ENCODE results near the gene FHL2. TPM values are rescaled to one million over a fixed set of nuclear protein-coding genes. Genes with fewer than 3 reads are reported as not detected.

FHL2 gene, protein sequence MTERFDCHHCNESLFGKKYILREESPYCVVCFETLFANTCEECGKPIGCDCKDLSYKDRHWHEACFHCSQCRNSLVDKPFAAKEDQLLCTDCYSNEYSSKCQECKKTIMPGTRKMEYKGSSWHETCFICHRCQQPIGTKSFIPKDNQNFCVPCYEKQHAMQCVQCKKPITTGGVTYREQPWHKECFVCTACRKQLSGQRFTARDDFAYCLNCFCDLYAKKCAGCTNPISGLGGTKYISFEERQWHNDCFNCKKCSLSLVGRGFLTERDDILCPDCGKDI
- 42.0 and 47.4 TPM in 2 replicates for total RNA-seq
- polyA plus RNA-seq (2012), result 230 TPM

DNA sequence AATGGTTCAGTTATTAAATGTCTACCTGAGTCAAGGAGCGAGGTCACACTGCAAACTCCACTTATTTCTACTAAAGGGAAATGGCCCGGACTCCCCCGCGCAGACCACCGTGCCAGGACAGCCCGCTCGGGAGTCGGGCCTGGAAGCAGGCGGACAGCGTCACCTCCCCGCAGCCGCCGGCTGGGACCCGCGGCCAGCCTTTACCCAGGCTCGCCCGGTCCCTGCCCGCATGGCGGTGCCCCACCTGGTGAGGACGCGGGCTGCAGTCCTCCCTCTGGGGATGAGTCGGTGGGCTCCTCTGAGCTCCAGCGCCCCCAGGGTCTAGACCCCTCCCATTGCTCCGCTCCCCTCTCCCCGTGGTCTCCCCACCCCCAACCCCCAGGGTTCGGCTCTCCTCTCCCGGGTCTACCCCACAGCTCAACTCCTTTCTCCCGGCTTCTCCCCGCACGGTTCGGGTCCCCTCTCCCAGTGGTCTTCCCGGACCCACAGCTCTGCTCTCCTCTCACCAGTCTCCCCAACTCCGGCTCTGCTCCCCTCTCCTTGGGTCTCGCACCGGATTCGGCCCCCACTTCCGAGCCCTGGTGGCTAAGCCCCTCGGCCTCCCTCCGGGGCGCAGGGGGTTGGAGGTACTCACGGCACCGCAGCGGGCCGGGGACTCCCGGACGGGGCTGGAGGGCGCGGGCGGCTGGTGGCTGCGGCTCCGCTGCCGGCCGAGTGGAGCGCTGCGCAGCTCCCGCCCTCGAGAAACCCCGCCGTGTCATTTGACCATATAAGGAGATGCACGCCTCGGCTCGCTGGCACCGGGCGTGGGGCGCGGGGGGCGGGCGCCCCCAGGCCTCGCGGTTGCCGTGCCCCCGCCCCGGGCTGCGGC, at the start of gene FHL2:
TSS of gene FHL2 (minus strand) at position 716 of the 871 bp plus-strand sequence. CDS start 12,535 bp downstream, outside the sequence.
- peak; percentile 81 for DNase-seq (ENCODE audit: low read depth)

DNA sequence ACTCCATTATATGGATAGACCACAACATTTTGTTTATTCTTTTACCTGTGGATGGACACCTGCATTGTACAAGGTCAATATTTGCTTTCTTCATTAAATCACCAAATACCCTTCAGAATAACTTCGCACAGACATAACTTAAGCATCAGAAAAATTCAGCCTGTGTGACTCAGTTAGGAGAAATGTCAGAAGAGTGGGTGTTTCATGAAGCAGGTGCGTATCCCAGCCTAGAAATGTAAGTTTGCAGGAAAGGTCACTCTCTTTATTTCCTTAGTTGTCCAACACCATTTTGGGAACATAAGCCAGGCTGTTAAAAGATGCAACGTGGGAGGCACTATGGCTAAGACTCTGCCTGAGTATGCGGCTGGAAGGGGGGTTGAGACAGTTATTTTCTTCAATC, 48.6 kb upstream of the FHL2 start:
- no peak for DNase-seq (ENCODE audit: low read depth)

DNA sequence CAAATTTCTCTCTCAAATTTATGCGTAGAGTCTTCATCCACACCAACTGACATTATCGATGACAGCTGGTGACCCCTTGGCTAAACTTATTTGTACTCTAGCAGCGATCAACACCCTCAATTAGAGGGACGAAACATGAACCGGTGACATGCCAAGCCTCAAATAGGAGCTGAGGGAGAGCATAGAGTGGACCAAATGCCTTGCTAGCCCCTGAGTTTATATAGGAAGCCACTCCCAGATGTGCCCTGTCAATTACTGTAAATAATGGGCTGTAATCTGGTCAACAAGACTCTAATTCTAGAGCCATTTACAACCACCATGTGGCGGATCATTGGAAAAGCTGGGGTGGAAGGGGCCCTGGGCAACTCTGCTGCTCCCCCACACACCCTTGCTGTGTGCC, 47.6 kb upstream of the FHL2 start:
- no peak for DNase-seq (ENCODE audit: low read depth)

DNA sequence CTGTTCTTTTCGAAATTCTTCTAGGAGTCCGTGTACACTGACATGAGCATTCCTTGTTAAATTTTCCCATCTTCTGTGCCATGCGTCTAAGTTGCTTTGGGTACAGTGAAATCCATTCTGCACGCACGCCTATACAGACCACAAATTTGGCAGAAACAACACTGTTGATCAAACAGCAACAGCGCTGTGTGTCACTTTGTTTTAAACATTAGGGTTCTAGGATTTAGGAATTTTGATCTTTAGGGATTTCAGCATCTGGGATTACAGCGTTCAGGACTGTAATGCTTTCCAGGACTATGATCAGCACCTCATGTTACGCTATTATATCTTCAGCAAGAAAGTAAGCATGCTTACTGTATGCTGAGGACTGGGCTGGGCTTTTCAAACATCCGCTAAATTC, 47.1 kb upstream of the FHL2 start:
- DNase-seq (ENCODE audit: low read depth), result no peak

DNA sequence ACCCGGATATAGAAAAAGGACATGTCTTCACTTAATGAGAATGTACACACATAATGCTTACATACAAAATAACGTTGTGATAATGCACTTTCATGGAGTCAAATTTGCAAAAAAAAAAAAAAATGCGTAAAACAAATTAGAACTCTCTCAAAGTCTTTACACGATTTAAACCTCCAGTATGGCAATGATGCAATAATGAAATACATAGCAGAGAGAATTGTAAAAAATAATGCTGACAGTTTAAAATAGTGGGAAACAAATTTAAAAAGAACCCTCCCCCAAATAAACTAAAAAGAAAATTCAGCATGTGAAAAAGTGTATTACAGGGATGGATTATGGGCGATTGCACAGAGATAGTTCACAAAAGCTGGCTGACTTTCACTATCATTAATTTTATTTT, 46.6 kb upstream of the FHL2 start:
- no peak for DNase-seq (ENCODE audit: low read depth)

DNA sequence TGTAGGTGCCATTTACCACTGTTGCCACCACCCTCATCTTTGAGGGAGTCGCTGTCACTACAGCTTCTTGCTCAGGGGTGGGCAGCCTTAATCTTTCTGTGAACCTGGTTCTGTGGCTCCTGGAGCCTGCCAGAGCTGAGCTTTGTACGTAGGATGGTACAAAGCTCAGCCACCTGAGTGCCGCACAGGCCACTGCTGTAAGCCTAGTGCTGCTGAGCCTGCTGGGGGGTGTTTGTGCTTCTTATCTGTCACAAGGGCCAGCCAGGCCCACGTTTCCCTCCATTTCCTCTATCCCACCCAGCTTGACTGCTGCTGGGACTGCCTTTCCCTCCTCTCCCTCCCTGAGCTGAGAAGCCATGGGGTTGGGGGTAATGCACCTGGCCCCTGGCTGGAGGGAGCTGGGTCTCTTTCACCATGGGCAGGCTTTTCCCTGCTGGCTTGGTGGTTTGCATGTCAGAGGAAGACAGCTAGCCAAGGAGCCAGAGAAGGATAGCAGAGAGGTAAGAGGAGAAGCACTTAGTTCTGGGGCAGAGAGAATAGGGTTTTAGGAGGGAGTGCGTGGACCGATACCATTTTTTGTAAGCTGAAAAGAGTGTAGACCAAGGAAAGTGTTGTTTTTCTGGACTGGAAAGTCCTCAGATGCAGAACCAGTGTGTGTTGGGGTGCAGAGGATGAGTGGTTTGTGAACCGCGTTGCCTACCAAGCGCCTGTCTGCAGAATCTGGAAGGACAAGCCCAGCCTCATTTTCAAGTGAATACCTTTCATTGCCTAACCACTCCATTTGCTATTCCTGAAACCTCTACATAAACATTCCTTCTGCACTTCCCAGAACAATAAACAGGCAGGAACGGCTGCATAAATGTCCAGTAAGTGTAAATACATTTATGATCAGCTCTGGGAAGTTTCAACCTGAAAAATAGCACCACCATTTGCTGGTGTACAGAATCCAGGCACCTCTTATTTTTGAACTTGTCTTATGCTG, 45.1 kb upstream of the FHL2 start:
- no peak for DNase-seq (ENCODE audit: low read depth)

DNA sequence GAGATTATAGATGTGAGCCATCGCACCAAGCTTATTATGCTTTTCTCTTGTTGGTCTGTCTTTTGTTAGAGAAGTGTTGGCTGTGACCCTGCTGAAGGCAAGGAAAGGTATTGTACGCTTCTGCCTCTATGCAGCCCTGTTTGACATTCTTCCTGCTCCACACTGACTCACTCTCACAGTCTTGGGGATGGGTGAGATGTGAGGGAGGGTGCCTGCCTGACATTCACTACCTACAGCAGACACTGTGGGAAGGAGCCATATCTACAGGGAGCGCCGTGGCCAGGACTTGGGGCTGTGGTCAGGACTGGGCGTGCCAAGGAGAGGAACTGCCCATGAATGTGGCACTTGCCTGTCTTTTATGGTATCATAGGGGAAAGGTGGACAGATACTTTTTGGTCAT, 43.9 kb upstream of the FHL2 start:
- peak; percentile 35 for DNase-seq (ENCODE audit: low read depth)

DNA sequence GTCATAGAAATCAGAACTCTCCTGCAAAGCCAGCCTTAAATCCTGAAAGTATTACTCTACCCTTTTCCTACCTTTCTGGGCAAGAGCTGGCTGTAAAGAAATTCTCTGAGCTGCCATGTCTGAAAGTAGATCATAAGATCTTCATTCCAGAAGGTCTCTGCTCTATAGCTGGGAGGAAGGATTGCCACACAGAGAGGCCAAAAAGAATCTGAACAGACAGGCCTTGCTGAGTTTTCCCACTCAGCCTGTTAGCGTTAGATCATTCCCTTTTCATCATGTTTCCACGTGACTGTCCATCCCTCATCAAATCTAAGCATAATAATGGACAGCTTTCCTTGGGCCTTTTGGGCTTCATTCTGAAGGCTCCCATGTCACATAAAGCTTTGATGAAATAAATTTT, 43.2 kb upstream of the FHL2 start:
- DNase-seq (ENCODE audit: low read depth), result no peak

DNA sequence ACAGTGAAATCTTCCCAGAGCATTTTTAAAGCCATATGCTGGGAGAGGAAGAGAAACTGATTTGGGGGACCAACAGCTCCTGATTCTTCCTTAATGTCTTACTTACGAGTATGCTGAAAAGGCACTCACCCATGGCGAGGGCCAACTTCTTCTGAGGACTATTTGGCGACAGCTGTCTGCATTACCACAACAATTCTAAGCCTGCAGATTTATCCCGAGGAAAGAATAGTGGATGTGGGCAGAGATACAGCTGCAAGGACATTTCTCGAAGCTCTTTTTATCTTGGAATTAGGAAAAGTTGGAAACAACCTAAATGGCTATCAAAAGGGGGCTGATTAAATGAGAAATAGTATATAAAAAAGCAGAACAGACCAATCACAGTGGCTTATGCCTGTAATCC, 40.3 kb upstream of the FHL2 start:
- peak; percentile 93 for DNase-seq (ENCODE audit: low read depth)

DNA sequence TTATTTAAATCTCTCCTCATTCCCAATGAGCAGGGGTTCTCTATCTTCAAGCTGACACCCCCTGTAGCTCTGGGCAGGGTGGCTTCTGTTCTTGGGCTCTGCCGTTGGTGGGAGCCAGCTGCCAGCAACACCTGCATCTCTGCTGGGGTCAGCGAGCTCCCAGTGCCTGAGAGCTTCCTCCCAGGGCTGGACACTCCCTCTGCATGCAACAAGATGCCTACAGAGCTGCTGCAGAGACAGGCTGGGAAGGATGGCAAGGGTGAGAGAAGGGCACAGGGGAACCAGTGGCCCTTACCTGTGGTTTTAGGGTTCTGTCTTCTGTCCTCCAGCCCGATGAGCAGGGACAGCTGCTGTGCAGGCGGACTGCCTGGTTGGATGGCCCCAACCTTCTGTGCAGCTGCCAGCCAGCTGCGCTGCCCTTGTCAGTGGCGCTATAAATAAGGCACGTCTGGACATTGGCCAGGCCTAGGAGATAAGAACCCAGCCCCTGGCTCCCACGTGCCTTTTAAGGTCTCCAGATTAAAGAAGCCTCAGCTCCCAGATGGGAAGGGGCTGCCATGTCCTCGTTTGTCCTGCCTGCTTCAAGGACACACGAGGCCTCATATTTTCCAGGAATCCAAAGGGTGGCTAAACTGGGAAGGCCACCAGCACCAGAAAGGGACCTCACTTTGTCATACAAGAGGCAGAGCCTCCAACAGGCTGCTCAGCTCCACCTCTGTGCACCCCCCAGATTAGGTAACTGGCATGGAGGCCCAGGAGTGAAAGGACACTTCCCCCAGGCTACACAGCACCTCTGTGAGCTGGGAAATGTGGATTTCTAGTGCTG, 39.5 kb upstream of the FHL2 start:
- peak; percentile 99 for DNase-seq (ENCODE audit: low read depth)

DNA sequence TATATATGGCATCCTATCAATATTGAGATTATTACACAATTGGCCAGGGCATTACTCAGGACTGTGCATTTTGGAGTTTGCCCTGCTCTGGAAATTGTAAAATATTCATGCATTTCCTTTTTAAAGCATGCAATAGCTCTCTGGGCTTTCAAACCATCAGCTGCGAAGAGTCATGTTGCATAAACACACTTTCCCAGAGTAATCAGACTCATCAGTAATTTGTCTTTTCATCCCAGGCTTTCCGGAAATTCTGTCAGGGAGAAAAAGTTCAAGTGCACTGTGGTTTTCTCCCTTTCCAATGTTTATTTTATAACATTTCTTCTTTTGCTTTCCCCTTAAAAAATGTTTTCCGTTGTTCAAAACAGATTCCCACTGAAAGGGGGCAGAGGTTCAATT, 38.9 kb upstream of the FHL2 start:
- peak; percentile 72 for DNase-seq (ENCODE audit: low read depth)

DNA sequence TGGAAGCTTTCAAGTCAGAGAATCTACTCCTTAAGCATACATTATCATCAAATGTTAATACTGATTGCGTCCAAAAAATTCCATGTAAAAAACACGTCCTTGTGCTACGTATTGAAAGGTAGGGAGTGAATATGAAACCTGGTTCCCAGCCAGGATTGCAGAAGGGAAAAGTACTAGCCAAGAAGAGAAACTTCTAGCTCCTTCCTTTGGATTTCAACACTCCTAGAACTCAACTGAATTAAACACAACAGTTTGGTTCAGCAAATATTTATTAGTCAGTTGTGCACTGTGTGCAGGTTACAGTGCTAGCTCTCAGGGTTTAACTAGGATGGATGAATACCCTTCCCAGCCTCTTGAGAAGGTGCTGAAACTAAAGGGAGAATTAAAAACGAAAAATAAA, 33.9 kb upstream of the FHL2 start:
- DNase-seq (ENCODE audit: low read depth), result no peak

DNA sequence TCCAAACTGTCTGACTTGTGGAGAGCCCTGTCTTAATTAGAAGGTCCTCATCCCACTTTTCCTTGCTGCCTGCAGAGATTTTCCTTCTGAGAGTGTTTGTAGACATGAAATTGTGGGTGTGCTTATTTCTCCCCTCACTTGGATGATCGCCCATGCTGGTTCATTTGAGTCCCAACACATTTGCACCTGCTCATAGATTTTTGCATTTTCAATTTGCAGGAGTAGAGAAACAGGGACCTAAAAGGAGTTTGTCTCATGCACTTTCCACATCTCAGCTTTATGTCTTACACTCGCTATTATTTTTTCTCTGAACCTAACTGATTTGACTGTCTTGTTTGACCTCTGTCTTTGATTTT, 33.2 kb upstream of the FHL2 start:
- peak; percentile 28 for DNase-seq (ENCODE audit: low read depth)

DNA sequence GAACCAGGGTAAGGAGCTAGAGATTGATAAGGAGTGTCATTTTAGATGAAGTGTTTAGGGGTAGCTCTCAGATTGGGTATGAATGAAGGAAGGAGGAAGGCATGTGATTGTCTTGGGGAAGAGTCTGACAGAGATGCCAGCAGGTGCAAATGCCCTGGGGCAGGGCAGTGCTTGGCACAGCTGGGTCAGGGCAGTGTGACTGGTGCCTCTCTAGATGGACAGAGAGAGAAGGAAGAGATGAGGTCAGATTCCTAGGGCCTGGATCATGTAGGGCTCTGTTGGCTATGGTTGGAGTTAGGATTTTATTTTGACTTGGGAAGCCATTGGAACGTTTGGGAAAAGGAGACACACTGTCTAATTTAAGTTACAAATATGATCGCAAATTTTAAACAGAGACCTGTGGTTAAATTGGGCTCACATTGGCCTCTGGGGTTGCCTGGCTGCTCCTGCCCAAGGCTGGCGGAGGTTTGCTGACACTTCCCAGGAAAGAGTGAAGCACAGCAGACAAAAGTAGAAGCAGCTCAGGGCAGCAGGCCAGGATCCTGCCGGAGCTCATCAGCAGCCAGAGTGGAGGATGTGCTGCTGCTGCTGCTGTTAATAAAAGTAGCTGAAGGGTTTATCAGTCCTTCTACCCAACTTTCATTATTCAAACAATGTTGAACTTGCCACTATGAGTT, 32.7 kb upstream of the FHL2 start:
- peak; percentile 80 for DNase-seq (ENCODE audit: low read depth)

DNA sequence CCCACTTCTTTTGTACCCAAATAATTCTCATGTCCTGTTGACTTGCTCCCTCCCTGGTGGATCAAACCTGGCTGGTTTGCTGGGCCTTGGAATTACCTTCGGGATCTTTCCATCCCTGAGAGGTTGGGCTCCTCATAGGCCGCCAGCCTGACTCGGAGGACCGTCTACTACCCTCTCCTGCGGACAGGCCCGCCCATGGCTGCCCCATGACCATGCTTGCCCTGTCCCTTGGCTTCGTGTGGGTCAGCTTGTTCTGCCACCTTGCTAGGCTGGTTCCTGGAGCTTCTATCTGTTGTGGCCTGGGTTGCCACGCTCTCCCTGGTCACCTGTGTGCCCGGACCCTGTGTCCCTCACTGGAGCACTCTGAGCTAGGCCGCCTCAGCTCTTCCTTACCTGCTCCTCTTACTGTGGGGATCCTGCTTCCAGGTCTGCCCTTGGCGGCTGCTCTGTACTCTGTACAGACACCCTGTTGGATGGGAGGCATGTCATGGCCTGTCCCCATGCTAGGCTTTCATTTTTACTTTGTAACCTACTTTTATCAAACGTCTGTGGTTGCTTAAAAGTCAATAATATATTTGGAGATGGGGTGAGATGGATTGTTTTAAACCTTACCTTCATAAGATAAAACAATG, 29.7 kb upstream of the FHL2 start:
- no peak for DNase-seq (ENCODE audit: low read depth)

DNA sequence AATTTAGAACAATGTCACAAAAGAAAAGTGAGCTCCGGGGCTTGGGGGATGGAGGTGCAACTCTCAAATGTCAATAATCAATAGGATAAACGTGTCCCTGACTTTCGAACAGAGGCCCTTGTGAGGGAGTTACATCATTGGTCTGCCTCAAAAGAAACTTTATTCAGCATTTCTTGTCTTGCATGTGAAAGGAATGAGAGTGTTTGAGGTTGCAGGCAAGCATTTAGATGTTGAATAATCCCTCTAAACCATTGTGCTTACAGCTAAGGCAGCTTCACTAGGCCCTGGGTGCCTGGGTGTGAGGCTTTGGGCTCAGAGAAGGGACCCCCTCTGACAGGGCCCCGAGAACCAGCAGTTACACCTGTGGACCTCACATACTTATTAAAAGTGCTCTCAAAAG, 28.6 kb upstream of the FHL2 start:
- no peak for DNase-seq (ENCODE audit: low read depth)

DNA sequence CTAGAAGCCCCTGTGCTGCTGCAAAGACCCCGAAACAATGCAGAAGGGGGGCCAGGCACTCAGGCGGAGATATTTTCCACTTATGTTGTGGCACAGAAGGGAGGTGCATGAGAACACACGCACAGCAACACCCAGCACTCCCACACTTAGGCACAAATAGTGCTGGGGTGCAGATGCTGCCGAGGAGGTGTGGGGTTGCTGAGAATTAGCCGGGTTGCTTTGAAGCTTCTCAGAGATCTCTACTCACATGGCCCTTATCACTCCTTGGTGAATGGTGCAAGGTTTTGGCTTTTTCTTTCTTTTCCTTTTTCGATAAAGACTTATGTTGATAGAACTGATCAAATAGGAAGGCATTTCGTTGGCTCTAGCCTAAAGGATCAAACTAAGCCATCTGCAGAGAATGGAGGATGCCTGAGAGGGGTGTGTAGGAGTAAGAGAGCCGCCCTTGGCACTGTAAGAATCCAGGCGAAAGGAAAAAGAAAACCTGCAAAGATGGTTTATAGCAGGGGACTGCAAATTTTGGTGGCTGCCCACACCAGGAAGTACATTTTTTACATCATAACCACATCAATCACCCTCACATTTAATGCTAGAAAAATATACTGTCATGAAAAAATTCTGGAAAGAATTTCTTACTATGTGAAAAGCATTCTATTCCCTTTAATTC, 27.9 kb upstream of the FHL2 start:
- DNase-seq (ENCODE audit: low read depth), result no peak

DNA sequence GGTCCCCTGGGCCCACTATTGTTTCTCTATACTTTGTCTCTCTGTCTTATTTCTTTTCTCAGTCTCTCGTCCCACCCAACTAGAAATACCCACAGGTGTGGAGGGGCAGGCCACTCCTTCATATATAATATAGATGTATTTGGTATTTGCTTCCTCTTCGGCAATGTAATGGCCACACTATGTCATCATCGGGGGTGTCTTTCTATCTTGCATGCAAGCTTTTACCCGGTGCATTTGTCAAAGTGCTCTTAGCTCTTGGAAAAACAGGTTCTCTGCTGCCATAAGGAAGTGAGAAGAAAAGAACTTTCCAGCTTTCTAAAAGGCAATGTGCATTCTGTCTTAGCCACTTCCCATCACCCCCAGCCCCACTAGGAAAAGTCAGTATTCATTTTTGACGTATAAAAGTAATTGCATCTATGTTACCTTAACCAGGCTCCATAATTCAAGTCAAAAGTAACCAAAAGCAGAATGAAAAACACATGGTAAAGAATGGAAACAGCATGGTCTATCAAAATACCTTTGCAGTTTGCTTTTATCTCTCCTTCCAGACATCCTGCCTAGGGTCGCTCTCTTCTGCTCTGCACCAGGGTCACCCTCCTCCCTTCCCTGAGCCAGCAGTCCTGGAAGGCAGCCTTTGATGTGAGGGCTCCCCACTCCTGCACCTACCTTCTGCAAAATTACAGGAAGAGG, 27.2 kb upstream of the FHL2 start:
- no peak for DNase-seq (ENCODE audit: low read depth)

Measured in myocyte (in vitro differentiated cells).